Activated T-cell treated with anti-CD3 and anti-CD28 coated beads, Interleukin-2, amount 50 U/mL, for 48 hours (primary cell): ENCODE data around the gene MFGE8.

Source experiments
- DNase-seq, 2 experiments: peaks; one replicate each; pipeline ENCODE4 v3.0.0-alpha.2; 2020

MFGE8 gene

GRCh38 chr15:88897456-88898194, 15.6 kb downstream of the MFGE8 start:
- peak; percentile 76 to 83 for DNase-seq

GRCh38 chr15:88897142-88897455, 16.1 kb downstream of the MFGE8 start:
- DNase-seq, result no peak

GRCh38 chr15:88896333-88897033, 16.7 kb downstream of the MFGE8 start:
- DNase-seq, result peak in 1 of 2 experiments; percentile 30

- DNase-seq, result peak; percentile 77 to 81
These were observed 18.1 kb downstream of the MFGE8 start, which contains the start of gene HAPLN3 for GRCh38 chr15:88894819-88895767. Gene HAPLN3, minus strand, starts transcription at chr15:88895544. Its CDS starts 8,246 bp downstream, at chr15:88887298.

- DNase-seq, result peak; percentile 92 to 93
These were observed 18.8 kb downstream of the MFGE8 start for GRCh38 chr15:88894348-88894818.

- no peak for DNase-seq
These were observed 21.5 kb downstream of the MFGE8 start for GRCh38 chr15:88891540-88892254.

- DNase-seq, result no peak
These were observed 22.7 kb downstream of the MFGE8 start for GRCh38 chr15:88890495-88890894.

GRCh38 chr15:88888719-88889118, 24.5 kb downstream of the MFGE8 start:
- DNase-seq, result no peak

- no peak for DNase-seq
These were observed 26.1 kb downstream of the MFGE8 start for GRCh38 chr15:88887068-88887580.

GRCh38 chr15:88882785-88883184, 30.4 kb downstream of the MFGE8 start:
- no peak for DNase-seq

- no peak for DNase-seq
These were observed 31.4 kb downstream of the MFGE8 start for GRCh38 chr15:88881775-88882174.

- DNase-seq, result no peak
These were observed 32.0 kb downstream of the MFGE8 start for GRCh38 chr15:88880944-88881740.

GRCh38 chr15:88878720-88879184, 34.4 kb downstream of the MFGE8 start:
- peak; percentile 59 to 63 for DNase-seq

- DNase-seq, result no peak
These were observed 35.3 kb downstream of the MFGE8 start for GRCh38 chr15:88877906-88878305.

GRCh38 chr15:88877415-88877814, 35.8 kb downstream of the MFGE8 start:
- DNase-seq, result no peak

GRCh38 chr15:88876573-88876972, 36.6 kb downstream of the MFGE8 start:
- no peak for DNase-seq

- no peak for DNase-seq
These were observed 38.5 kb downstream of the MFGE8 start for GRCh38 chr15:88874684-88875083.

GRCh38 chr15:88874275-88874674, 38.9 kb downstream of the MFGE8 start:
- no peak for DNase-seq

- DNase-seq, result no peak
These were observed 39.4 kb downstream of the MFGE8 start for GRCh38 chr15:88873786-88874185.

- DNase-seq, result no peak
These were observed 40.5 kb downstream of the MFGE8 start for GRCh38 chr15:88872706-88873105.

- DNase-seq, result no peak
These were observed 41.1 kb downstream of the MFGE8 start for GRCh38 chr15:88872106-88872505.
